Transverse colon (tissue), 4 donors: ENCODE data around the gene NUDCD2. TPM values are rescaled to one million over a fixed set of nuclear protein-coding genes. Genes with fewer than 3 reads are reported as not detected.
A peak's percentile ranks its signal among the peaks of the same experiment; 100 is the strongest.

ENCODE experiments used
- DNase-seq: peaks from one replicate; pipeline ENCODE4 v3.0.0-alpha.2; 2019
- H3K27ac ChIP-seq, 4 donors: fragments of 200-600 bp; sonication (generic); 2 replicates each; pipeline ENCODE4 v1.5.1; 2016 to 2018; ENCODE audit warnings: inconsistent platforms in 4 of 4
- H3K27me3 ChIP-seq: fragments of 200-600 bp; sonication (generic); 2 replicates; pipeline ENCODE4 v1.5.1; 2017; ENCODE audit warnings: inconsistent platforms
- H3K36me3 ChIP-seq, 4 donors: fragments of 200-600 bp; sonication (generic); 2 replicates each; pipeline ENCODE4 v1.5.1; 2017 to 2019; ENCODE audit warnings: inconsistent platforms in 4 of 4
- H3K4me1 ChIP-seq, 4 donors: fragments of 200-600 bp; sonication (generic); 2 replicates each; pipeline ENCODE4 v1.5.1; 2017 to 2020; ENCODE audit warnings: inconsistent platforms in 4 of 4
- H3K4me3 ChIP-seq, 4 donors: fragments of 200-600 bp; sonication (generic); 1 replicate in 1 of 4; 2 replicates in 3 of 4; pipeline versions ENCODE4 v1.5.1 to v1.6.1; 2017 to 2019; ENCODE audit warnings: inconsistent platforms in 4 of 4
- H3K9me3 ChIP-seq, 2 donors: fragments of 200-600 bp; sonication (generic); 2 replicates each; pipeline ENCODE4 v1.5.1; 2017 to 2019; ENCODE audit warnings: inconsistent platforms in 2 of 2
- EP300 ChIP-seq: sonication (generic); formaldehyde crosslinking; IDR thresholded peaks from one replicate; pipeline ENCODE4 v1.6.1; 2017; ENCODE audit warnings: antibody characterized with exemption, low read depth
- POLR2A ChIP-seq: fragments of 450-650 bp; IDR thresholded peaks from one replicate; pipeline ENCODE4 v1.6.1; 2016; ENCODE audit warnings: antibody characterized with exemption, mild to moderate bottlenecking, moderate library complexity
- POLR2AphosphoS5 ChIP-seq, 3 donors: sonication (generic); formaldehyde crosslinking; IDR thresholded peaks; one replicate each; pipeline ENCODE4 v1.6.1; 2016; ENCODE audit warnings: antibody characterized with exemption in 3 of 3
- WGBS, 2 donors: methylation state at CpG; one replicate each; pipeline ENCODE4 v1.1.5; 2018; ENCODE audit warnings: low coverage in 1 of 2; 5-methylcytosine and 5-hydroxymethylcytosine counted together
- in situ Hi-C, 4 donors: fragments of 200-750 bp; cut with MboI; loops; one replicate each; pipeline versions ENCODE4 v1.15.0 to v1.15.1; 2017; ENCODE audit warnings: low sequenced_read_pairs in 3 of 4, low pct_ligation_motif_present in 1 of 4, low pct_unique_long_range_greater_than_20kb in 1 of 4
- intact Hi-C: fragments of 100-400 bp; cut with DNase I; formaldehyde crosslinking; loops from one replicate; pipeline ENCODE4 v1.15.1; 2023; ENCODE audit warnings: low total_unique reads
- total RNA-seq, 4 donors: library from RNA; depleted of rRNA; stranded (reverse); fragments of >200 nt; gene quantifications; one replicate each; pipeline ENCODE4 v1.1.0, GENCODE V29; 2016
- TF ChIP-seq, protein P1 (sequence below), 5 experiments: fragments of 200-600 bp in 3 of 5; fragments of 450-650 bp in 2 of 5; sonication (generic) in 3 of 5; IDR thresholded peaks; 1 replicate in 2 of 5; 2 replicates in 3 of 5; pipeline ENCODE4 v1.5.1; 2016 to 2017; ENCODE audit warnings: antibody characterized with exemption in 5 of 5, inconsistent platforms in 3 of 5, mild to moderate bottlenecking in 2 of 5, moderate library complexity in 1 of 5

Gene NUDCD2
- total RNA-seq, 4 donors from 2014 or later: 1.5 to 6.2 (median 3.1) TPM

DNA sequence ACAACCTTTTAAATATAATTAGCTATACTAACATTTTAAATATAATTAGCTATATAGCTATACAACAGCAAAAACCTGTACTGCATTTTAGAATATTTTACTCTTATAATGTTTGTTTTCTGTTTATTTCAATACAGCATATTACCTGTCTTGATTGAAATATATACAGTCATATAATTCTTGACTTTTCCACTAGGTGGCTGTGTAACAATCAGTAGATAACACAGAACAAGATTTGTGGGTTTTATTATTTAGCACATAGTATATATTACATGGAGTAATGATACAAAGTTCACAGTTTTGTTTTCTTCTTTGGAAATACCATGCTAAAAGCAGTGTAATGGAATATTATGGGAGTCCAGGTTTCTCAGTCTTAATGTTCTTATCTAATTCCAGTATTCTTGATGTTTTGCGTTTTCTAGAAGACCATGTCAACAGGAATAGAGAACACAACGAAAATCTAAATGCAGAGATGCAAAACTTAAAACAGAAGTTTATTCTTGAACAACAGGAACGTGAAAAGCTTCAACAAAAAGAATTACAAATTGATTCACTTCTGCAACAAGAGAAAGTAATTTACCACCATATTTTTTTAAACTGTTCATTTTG lies 13.8 kb upstream of the NUDCD2 start:
- intact Hi-C loops: no loop called here
- WGBS, 2 donors: 93% methylated on average over 3 of the region's 3 CpGs
- no peak overlapping the region for H3K27ac ChIP-seq
- no peaks in the 10 kb centered on the region for H3K9me3 ChIP-seq
- DNase-seq: no peak
- no peak overlapping the region for H3K4me3 ChIP-seq
- in situ Hi-C loops: no loop called here
- no peaks in the 10 kb centered on the region for H3K36me3 ChIP-seq
- TF ChIP-seq EP300 (no peak), POLR2A (no peak)
- TF ChIP-seq, protein P1, sequence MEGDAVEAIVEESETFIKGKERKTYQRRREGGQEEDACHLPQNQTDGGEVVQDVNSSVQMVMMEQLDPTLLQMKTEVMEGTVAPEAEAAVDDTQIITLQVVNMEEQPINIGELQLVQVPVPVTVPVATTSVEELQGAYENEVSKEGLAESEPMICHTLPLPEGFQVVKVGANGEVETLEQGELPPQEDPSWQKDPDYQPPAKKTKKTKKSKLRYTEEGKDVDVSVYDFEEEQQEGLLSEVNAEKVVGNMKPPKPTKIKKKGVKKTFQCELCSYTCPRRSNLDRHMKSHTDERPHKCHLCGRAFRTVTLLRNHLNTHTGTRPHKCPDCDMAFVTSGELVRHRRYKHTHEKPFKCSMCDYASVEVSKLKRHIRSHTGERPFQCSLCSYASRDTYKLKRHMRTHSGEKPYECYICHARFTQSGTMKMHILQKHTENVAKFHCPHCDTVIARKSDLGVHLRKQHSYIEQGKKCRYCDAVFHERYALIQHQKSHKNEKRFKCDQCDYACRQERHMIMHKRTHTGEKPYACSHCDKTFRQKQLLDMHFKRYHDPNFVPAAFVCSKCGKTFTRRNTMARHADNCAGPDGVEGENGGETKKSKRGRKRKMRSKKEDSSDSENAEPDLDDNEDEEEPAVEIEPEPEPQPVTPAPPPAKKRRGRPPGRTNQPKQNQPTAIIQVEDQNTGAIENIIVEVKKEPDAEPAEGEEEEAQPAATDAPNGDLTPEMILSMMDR (IDR thresholded peaks at IDR 0.05): peak; percentile 40 to 55 (median 46)
- H3K4me1 ChIP-seq: no peaks in the 10 kb centered on the region
- H3K27me3 ChIP-seq: no peaks in the 10 kb centered on the region

DNA sequence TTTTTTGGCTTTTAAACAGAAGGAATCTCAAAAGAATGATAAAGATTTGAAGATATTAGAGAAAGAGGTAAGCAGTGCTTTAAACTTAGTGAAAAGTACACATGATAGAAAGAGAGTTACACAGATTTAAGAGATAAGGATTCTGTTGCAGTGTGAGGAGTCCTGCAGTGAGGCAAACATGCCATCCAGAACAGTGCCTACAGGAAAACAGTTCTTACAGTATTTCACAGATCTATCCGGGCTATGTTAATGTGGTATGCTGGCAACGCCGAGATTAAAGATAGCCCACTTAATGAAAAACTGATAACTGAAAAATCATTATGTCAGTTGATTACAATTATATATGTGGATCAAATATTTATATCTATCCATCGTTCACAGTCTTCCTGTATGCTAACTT lies 7.8 kb upstream of the NUDCD2 start:
- intact Hi-C loops: no loop called here
- Histone ChIP-seq H3K27me3 (no peaks in the 10 kb centered on the region), H3K4me1 (no peaks in the 10 kb centered on the region), H3K36me3 (no peaks in the 10 kb centered on the region), H3K27ac (no peak overlapping the region), H3K9me3 (no peaks in the 10 kb centered on the region), H3K4me3 (no peak overlapping the region)
- TF ChIP-seq POLR2A (no peak), EP300 (no peak), POLR2AphosphoS5 (IDR thresholded peaks at IDR 0.05) (no peak)
- TF ChIP-seq, protein P1 (IDR thresholded peaks at IDR 0.05): no peak
- DNase-seq: no peak
- 87 to 89% methylated on average over 4 of the region's 4 CpGs for WGBS, 2 donors
- in situ Hi-C loops: no loop called here

DNA sequence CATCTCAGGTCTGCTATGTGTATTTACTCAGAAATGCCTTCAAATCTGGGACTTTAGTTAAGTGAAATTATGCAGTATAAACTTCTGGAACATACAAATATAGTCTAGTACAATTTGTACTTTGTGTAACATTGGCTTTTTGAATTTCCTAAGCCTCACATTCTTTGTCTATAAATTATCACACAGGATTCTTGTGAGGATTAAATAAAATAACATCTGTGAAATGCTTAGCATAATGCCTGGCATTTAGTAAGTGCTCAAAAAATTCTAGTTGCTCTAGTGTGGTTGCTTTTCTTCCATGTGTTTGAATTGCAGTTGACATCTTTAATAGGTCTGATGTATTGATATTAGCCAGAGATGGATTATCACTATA lies 3.1 kb upstream of the NUDCD2 start:
- in situ Hi-C loops (no loop called here), intact Hi-C loops (no loop called here)
- Histone ChIP-seq H3K4me3 (no peak overlapping the region), H3K9me3 (no peaks in the 10 kb centered on the region), H3K27ac (no peak overlapping the region), H3K27me3 (no peaks in the 10 kb centered on the region), H3K4me1 (peaks cover 13 to 29% (median 21%) of the 10 kb centered on the region in 4 donors), H3K36me3 (no peaks in the 10 kb centered on the region)
- no peak for DNase-seq
- TF ChIP-seq EP300: no peak
- TF ChIP-seq, protein P1 (IDR thresholded peaks at IDR 0.05): no peak
- no peak for TF ChIP-seq POLR2A
- no peak for TF ChIP-seq POLR2AphosphoS5 (IDR thresholded peaks at IDR 0.05)

DNA sequence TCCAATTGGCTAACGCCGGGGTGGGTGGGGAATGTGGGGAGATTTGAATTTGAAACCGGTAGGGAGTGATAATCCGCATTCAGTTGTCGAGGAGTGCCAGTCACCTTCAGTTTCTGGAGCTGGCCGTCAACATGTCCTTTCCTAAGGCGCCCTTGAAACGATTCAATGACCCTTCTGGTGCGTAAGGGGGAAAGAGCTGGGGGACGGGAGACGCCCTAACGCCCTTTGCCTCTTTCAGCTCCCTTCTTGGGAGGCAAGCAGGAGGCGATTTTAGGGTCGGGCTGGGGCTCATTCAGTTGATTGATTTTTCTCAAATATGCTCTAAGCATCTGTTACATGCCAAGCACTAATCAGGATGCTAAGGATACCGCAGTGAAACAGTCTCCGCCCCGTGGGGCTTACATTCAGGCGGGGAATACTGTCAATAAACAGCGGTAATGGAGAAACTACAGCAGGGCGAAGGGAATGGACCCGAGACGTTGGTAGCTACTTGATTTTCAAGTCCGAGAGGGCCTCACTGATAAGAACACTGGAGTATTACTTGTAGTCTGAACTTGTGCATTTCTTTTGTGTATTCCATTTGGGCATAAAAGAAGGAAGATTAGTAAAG lies 765 bp upstream of the NUDCD2 start, which contains the start of gene HMMR:
TSS of gene HMMR (plus strand) at position 71 of the 610 bp plus-strand sequence. CDS start at position 132, 61 bp downstream.
- in situ Hi-C loops (no loop called here), intact Hi-C loops (no loop called here)
- TF ChIP-seq POLR2A: no peak
- TF ChIP-seq POLR2AphosphoS5 (IDR thresholded peaks at IDR 0.05): peak in 1 of 3 donors; percentile 68
- no peak for TF ChIP-seq EP300
- TF ChIP-seq, protein P1 (IDR thresholded peaks at IDR 0.05): no peak
- DNase-seq: peak; percentile 16
- H3K9me3 ChIP-seq: no peaks in the 10 kb centered on the region
- peaks cover 14 to 36% (median 25%) of the 10 kb centered on the region in 4 donors for H3K4me1 ChIP-seq
- H3K36me3 ChIP-seq: peaks cover 0 to 5% (median 0%) of the 10 kb centered on the region in 4 donors
- 0 to 2% methylated on average over 8 to 23 of the region's 23 CpGs for WGBS, 2 donors
- no peaks in the 10 kb centered on the region for H3K27me3 ChIP-seq
- H3K27ac ChIP-seq: peak within 1 kb of the TSS; percentile 95 to 96 (median 95)
- peak within 1 kb of the TSS; percentile 65 to 78 (median 68) for H3K4me3 ChIP-seq
